Activated T-helper 1 cell treated with Interleukin-2 at 50 U/mL for 16 hours (primary cell): ENCODE data around the gene RGL4.
"Not testable (repeated sequence)": the region's sequence is repeated elsewhere in the genome, so short reads cannot be mapped to it uniquely, and the experiment has no call there.

Experiments used
- DNase-seq: peaks from one replicate; pipeline ENCODE4 v3.0.0-alpha.2; 2020; ENCODE audit warnings: low read depth

Gene RGL4

GRCh38 chr22:23698094-23698493 lies 7.3 kb downstream of the RGL4 start:
- DNase-seq: no peak

GRCh38 chr22:23698673-23699235 lies 7.9 kb downstream of the RGL4 start:
- DNase-seq: no peak

GRCh38 chr22:23700706-23701105 lies 9.9 kb downstream of the RGL4 start:
- no peak for DNase-seq

GRCh38 chr22:23704062-23704461 lies 13.2 kb downstream of the RGL4 start:
- no peak for DNase-seq

GRCh38 chr22:23704829-23705228 lies 14.0 kb downstream of the RGL4 start:
- no peak for DNase-seq

GRCh38 chr22:23705358-23705757 lies 14.5 kb downstream of the RGL4 start:
- no peak for DNase-seq

GRCh38 chr22:23708270-23708669 lies 17.5 kb downstream of the RGL4 start:
- no peak for DNase-seq

- DNase-seq: no peak
Measured at GRCh38 chr22:23709107-23709506, 18.3 kb downstream of the RGL4 start.

- no peak for DNase-seq
Measured at GRCh38 chr22:23712256-23712655, 21.4 kb downstream of the RGL4 start.

- no peak for DNase-seq
Measured at GRCh38 chr22:23713696-23714595, 23.1 kb downstream of the RGL4 start.

- no peak for DNase-seq
Measured at GRCh38 chr22:23714596-23715578, 24.1 kb downstream of the RGL4 start.

- DNase-seq: no peak
Measured at GRCh38 chr22:23715806-23716375, 25.1 kb downstream of the RGL4 start.

- peak; percentile 67 for DNase-seq
Measured at GRCh38 chr22:23716811-23717801, 26.3 kb downstream of the RGL4 start.

- no peak for DNase-seq
Measured at GRCh38 chr22:23718371-23719165, 27.8 kb downstream of the RGL4 start.

GRCh38 chr22:23720855-23721254 lies 30.0 kb downstream of the RGL4 start:
- DNase-seq: no peak

- DNase-seq: no peak
Measured at GRCh38 chr22:23722160-23722559, 31.3 kb downstream of the RGL4 start.

- DNase-seq: no peak
Measured at GRCh38 chr22:23722724-23723123, 31.9 kb downstream of the RGL4 start.

GRCh38 chr22:23728108-23728507 lies 37.3 kb downstream of the RGL4 start:
- not testable (repeated sequence) for DNase-seq

- no peak for DNase-seq
Measured at GRCh38 chr22:23737696-23738095, 46.9 kb downstream of the RGL4 start.
